Measurements from ENCODE around the gene ORAI2. TPM values are rescaled to one million over a fixed set of nuclear protein-coding genes. Genes with fewer than 3 reads are reported as not detected.

Gene ORAI2
- total RNA-seq, 1 experiment from 2014 or later: 76.9 TPM

- DNase-seq (ENCODE audit: low read depth, low spot score): no peak
- Histone ChIP-seq H3K4me1 (ENCODE audit: control insufficient read depth, insufficient read depth, low read length) (peaks cover 4% of the 10 kb centered on the region), H3K9me3 (ENCODE audit: control insufficient read depth, insufficient read depth, low read depth, low read length) (no peaks in the 10 kb centered on the region), H3K27me3 (ENCODE audit: control insufficient read depth, insufficient read depth, low read length) (no peaks in the 10 kb centered on the region), H3K4me3 (ENCODE audit: low read depth in 2 of 2, low read length in 2 of 2) (no peak overlapping the region), H3K36me3 (ENCODE audit: control insufficient read depth, insufficient read depth, low read length) (no peaks in the 10 kb centered on the region), H3K27ac (ENCODE audit: low read length) (no peak overlapping the region)
- in situ Hi-C loops (cut with HindIII; ENCODE audit: low pct_unique_long_range_greater_than_20kb, low sequenced_read_pairs) (no loop called here), intact Hi-C loops (cut with micrococcal nuclease; ENCODE audit: unreplicated experiment) (no loop called here)
- ATAC-seq: no peak
- TF ChIP-seq REST (IDR thresholded peaks at IDR 0.05; ENCODE audit: insufficient read depth in 1 of 2, low read depth in 2 of 2, low read length in 1 of 2) (no peak), POLR2AphosphoS5 (IDR thresholded peaks at IDR 0.05; ENCODE audit: low read depth, low read length) (no peak), CTCF (IDR thresholded peaks at IDR 0.05) (no peak), SIN3A (IDR thresholded peaks at IDR 0.05; ENCODE audit: borderline replicate concordance, insufficient read depth, low read depth, low read length) (no peak), TCF7L2 (IDR thresholded peaks at IDR 0.05; ENCODE audit: low read depth, low read length) (no peak)
- POLR2A ChIA-PET: no interaction called here
- no TSS peak for BruUV-seq (replicated peaks)
- CTCF ChIA-PET: interaction anchor here (1.6 kb wide), 1 partner anchor 17 kb away, joined by 7 read pairs; no protein-coding TSS in a partner anchor
These were observed 15.8 kb downstream of the ORAI2 start for GRCh38 chr7:102449136-102449535.

DNA sequence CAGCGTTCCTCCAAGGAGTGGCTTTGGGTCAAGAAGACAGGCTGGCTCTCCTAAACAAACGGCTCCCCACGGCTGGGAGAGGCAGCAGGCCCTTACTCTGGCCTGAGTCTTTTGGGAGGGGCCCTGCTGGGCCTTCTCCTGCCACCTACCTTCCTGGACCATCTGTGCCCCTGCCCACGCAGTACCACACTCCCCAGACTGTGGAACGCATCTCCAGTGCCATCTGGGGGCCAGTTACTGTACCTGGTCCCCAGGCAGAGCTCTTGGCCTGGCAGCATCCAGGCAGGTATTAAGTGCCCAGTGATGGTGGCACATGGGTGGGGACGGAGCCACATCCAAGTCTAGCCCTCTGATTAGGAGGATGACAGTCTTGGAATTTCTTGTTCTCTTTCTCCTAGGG is 16.9 kb downstream of the ORAI2 start:
- H3K4me3 ChIP-seq (ENCODE audit: low read depth in 2 of 2, low read length in 2 of 2): no peak overlapping the region
- in situ Hi-C loops (cut with HindIII; ENCODE audit: low pct_unique_long_range_greater_than_20kb, low sequenced_read_pairs) (no loop called here), intact Hi-C loops (cut with micrococcal nuclease; ENCODE audit: unreplicated experiment) (no loop called here)
- POLR2A ChIA-PET: no interaction called here
- H3K27me3 ChIP-seq (ENCODE audit: control insufficient read depth, insufficient read depth, low read length): no peaks in the 10 kb centered on the region
- no peak for DNase-seq (ENCODE audit: low read depth, low spot score)
- peaks cover 4% of the 10 kb centered on the region for H3K4me1 ChIP-seq (ENCODE audit: control insufficient read depth, insufficient read depth, low read length)
- peak; percentile 76 for ATAC-seq
- no peaks in the 10 kb centered on the region for H3K9me3 ChIP-seq (ENCODE audit: control insufficient read depth, insufficient read depth, low read depth, low read length)
- no peak for TF ChIP-seq CTCF (IDR thresholded peaks at IDR 0.05)
- TF ChIP-seq REST (IDR thresholded peaks at IDR 0.05; ENCODE audit: insufficient read depth in 1 of 2, low read depth in 2 of 2, low read length in 1 of 2): no peak
- no peak for TF ChIP-seq SIN3A (IDR thresholded peaks at IDR 0.05; ENCODE audit: borderline replicate concordance, insufficient read depth, low read depth, low read length)
- no peak for TF ChIP-seq POLR2AphosphoS5 (IDR thresholded peaks at IDR 0.05; ENCODE audit: low read depth, low read length)
- TF ChIP-seq TCF7L2 (IDR thresholded peaks at IDR 0.05; ENCODE audit: low read depth, low read length): no peak
- CTCF ChIA-PET: interaction anchor here (0.6 to 1.6 kb wide), 4 partner anchors 18 to 46 kb away, joined by 4 to 8 read pairs (median 6); no protein-coding TSS in a partner anchor
- no TSS peak for BruUV-seq (replicated peaks)
- no peaks in the 10 kb centered on the region for H3K36me3 ChIP-seq (ENCODE audit: control insufficient read depth, insufficient read depth, low read length)
- no peak overlapping the region for H3K27ac ChIP-seq (ENCODE audit: low read length)
